Activated CD4-positive, alpha-beta T cell treated with anti-CD3 and anti-CD28 coated beads, Interleukin-2, Interleukin-4, amounts not matched to agents 100 ng/mL and 50 ng/mL, durations not matched to agents 16 hours and 8 hours (primary cell): ENCODE data around the gene ROBO1.
"Not testable (repeated sequence)": the region's sequence is repeated elsewhere in the genome, so short reads cannot be mapped to it uniquely, and the experiment has no call there.

ENCODE experiments used
- DNase-seq: peaks from one replicate; pipeline ENCODE4 v3.0.0-alpha.2; 2020; ENCODE audit warnings: low spot score

Gene ROBO1

GRCh38 chr3:78689378-78689777 lies 1078.4 kb downstream of the ROBO1 start:
- DNase-seq = no peak

DNA sequence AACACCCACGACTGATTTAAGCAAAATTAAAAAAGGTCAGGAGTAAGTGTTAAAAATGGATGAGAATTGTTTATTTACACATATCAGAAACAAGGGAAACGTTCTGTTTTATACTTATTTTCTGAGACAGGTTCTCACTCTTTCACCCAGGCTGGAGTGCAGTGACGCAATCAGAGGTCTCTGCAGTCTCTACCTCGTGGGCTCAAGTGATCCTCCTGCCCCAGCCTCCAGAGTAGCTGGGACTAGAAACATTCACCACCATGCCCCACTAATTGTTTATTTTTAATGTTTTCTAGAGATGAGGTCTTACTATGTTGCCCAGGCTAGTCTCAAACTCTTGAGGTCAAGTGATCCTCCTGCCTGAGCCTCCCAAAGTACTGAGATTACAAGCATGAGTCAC lies 1080.3 kb downstream of the ROBO1 start:
- DNase-seq = no peak

- DNase-seq = no peak
These were observed 1084.5 kb downstream of the ROBO1 start for GRCh38 chr3:78683284-78683683.

DNA sequence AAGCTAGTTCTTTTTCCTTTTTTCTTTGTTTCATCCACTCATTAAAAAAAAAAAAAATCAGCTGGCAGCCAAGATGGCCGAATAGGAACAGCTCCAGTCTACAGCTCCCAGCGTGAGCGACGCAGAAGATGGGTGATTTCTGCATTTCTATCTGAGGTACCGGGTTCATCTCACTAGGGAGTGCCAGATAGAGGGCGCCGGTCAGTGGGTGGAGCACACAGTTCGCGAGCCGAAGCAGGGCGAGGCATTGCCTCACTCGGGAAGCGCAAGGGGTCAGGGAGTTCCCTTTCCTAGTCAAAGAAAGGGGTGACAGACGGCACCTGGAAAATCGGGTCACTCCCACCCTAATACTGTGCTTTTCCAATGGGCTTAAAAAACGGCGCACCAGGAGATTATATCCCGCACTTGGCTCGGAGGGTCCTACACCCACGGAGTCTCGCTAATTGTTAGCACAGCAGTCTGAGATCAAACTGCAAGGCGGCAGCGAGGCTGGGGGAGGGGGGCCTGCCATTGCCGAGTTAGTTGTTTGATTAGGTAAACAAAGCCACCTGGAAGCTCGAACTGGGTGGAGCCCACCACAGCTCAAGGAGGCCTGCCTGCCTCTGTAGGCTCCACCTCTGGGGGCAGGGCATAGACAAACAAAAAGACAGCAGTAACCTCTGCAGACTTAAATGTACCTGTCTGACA lies 1092.5 kb downstream of the ROBO1 start:
- DNase-seq = not testable (repeated sequence)

GRCh38 chr3:78670746-78671145 lies 1097.1 kb downstream of the ROBO1 start:
- DNase-seq = no peak

DNA sequence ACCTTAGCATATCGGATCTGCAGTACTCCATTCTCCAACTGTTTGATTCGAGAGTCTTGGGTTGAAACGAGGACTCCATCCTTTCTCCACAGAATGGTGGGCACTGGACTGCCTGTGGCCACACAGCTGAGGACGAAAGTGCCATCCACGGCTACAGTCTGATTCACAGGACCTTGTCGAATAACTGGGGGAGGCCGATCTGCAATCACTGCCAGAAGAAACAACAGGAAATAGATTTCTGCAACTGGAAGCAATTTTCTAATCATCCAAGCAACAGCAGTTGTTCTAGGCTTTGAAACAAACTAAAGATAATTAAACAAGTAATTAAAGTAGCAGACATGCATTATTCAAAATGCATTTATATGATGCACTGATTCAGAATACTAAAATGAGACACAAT lies 1097.7 kb downstream of the ROBO1 start:
- DNase-seq = no peak

- DNase-seq = no peak
These were observed 1099.5 kb downstream of the ROBO1 start for GRCh38 chr3:78668302-78668701.

DNA sequence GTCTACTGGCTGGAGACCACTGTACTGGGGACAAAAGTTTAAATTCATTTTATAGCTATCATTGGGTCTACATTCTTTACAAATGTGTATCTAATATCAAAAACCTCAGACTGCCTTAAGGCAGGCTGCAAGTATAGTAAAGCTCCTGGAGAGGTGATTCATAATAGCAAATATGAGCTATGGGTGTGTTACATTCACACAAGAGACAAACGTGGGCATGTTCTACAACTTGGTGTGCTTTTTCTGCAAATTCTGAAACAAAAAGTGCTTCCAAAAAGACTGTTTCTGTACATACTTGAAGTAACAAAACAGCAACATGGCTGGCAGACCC lies 1101.4 kb downstream of the ROBO1 start:
- no peak for DNase-seq

GRCh38 chr3:78665776-78666469 lies 1101.9 kb downstream of the ROBO1 start:
- DNase-seq = no peak

DNA sequence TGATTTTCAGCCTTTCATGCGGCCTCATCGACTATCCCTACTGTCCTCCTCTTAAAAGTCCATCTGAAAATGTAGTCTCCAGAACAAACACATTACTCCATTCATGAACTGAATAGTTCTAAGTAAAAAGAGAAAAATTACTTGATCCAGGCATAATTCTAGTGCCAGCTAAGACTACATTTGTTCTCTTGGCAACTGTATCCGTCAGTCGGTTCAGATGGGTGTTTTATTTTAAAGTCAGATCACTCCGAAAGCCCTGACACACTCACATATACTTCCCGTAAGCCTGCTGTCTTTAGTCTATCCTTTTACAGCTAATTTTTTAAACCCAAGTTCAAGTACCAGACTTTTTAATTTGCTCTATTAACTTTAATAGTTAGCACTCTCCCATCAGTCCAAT lies 1102.7 kb downstream of the ROBO1 start:
- DNase-seq = no peak

GRCh38 chr3:78660957-78661356 lies 1106.8 kb downstream of the ROBO1 start:
- DNase-seq = no peak

GRCh38 chr3:78659386-78659987 lies 1108.3 kb downstream of the ROBO1 start:
- DNase-seq = peak; percentile 22

- no peak for DNase-seq
These were observed 1120.1 kb downstream of the ROBO1 start for GRCh38 chr3:78647726-78648125.

DNA sequence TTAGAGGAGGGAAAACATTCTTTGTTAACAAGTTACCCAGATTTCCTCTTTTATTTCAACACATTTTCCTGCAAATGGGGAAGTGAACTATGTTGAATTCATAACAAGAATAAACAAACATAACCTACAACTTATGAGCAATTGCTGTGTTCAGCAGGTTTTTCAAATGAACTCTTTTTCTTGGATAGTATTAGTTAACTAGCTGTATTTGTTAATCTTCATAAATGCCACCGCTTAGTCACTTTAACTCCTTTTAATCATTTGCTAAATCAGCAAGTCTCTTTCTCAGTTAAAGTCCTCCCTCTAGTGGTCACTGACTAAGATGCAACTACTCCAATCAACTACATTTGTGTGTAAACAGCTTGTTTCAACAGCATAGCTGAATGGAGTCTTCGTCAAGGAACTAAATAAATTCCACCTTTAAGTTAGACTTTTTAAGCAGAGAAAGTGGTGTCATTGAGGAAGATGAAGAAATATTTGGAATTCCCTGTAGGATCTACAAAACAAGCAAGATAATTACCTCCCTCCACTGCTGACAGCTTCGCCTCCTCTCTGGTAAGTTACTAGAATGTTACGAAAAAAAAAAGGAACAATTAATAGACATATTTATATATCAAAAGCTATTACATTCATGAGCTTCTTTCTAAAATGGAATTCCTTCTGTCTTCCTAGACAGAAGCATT lies 1122.0 kb downstream of the ROBO1 start:
- DNase-seq = peak; percentile 51

DNA sequence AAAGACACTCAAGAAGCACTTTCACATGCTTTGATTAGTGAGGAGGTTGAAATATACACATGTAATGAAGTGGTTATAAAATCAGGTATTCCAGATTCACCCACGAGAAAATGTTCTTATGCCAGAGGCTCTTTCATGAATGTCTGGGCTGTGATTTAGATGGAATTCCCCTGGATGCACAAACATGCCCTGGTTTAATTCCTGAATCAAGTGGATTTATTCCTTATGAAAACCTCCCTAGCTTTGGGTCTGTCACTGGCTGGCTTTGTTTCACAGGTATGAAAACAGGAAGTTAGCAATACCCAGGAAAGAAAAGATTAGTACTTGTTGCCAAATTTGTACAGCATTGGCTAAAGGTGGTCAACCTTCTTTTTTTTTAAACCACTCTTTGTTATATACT lies 1123.0 kb downstream of the ROBO1 start:
- DNase-seq = no peak

- no peak for DNase-seq
These were observed 1125.4 kb downstream of the ROBO1 start for GRCh38 chr3:78642226-78643035.

DNA sequence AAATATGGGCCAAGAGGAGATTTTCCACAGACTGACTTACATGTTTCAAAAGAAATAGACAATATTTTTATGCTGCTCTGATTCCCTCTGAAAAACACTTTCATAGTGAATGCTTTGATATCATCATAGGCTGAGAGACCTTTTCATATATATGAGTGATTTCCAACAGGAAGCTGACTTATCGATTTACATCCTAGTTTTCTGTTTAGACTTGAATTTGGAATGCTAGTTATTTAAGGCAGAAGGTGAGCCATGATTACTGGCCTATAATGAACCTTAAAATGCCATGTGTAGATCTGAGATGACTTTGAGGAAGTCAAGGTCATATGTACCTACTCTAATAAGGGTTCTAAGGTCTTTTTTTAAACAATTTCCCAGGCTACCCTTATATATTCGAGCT lies 1126.1 kb downstream of the ROBO1 start:
- DNase-seq = no peak

DNA sequence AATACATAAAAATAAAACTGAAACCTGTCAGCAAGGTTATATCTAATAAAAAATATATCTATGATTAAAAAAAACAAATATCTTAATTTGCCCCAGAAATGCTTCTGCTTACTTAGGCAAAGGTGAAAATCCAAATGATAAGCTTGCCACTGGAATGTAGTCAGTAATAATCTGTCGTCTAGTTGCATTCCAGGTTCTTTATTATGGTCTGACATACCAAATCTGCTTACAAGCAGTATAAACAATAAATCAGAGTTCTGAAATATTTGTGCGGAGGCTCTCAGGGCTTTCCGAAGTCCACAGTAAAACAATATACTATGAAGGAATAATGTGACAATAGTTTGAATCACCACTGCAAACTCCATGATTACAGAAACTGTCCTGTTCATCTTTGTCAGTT lies 1133.5 kb downstream of the ROBO1 start:
- no peak for DNase-seq

- no peak for DNase-seq
These were observed 1134.2 kb downstream of the ROBO1 start for GRCh38 chr3:78633626-78634025.

DNA sequence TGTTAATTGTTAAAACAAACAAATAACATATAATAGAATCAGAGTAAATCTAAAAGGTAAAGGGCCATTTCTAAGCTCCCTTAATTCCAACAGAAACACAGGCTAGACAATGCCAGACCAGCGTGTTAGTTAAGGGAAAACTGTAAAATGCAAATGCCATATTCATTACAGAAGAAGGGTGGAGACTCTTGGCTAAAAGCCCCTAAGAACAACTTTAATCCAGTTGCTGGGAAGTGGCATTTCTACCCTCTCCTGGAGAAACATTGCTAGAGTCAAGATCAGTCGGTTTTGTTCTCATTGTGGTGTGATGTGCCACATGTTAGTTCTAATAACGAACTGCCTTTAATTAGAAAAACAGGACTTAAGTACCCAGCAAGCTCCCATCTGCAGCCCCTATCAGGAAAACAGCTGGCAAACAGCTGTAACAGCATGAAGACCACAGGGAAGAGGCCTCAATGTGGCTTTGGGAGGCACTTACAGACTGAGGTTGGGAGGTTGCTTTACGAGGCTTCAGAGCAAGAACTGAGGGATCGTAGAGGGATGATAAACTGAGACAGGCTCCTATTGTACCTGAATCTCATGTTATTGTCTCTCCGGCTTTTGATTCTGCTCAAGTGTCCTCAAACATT lies 1134.8 kb downstream of the ROBO1 start:
- DNase-seq = no peak

- DNase-seq = no peak
These were observed 1138.3 kb downstream of the ROBO1 start for GRCh38 chr3:78629544-78629943.
